HepG2 (cell line): ENCODE measurements around the gene ADGRG6. TPM values are rescaled to one million over a fixed set of nuclear protein-coding genes. Genes with fewer than 3 reads are reported as not detected.

ENCODE experiments used
- CREM ChIP-seq, 2 experiments: sonication (generic) in 1 of 2; formaldehyde crosslinking in 1 of 2; IDR thresholded peaks; 2 replicates each; pipeline versions ENCODE4 v1.4.0 to v1.6.1; 2016 to 2020; ENCODE audit warnings: antibody characterized with exemption in 1 of 2, mild to moderate bottlenecking in 1 of 2, missing genetic modification reagents in 1 of 2
- E2F5 ChIP-seq: sonication (generic); formaldehyde crosslinking; conservative IDR thresholded peaks from 2 replicates; pipeline ENCODE4 v1.4.0; 2020; ENCODE audit warnings: missing genetic modification reagents
- EP300 ChIP-seq, 3 experiments: sonication (generic) in 1 of 3; formaldehyde crosslinking in 1 of 3; IDR thresholded peaks; 2 replicates each; pipeline versions ENCODE4 v1.5.1 to v1.6.1; 2011 to 2020; ENCODE audit warnings: low read depth in 2 of 3, low read length in 2 of 3, borderline replicate concordance in 1 of 3, improper control_type of control experiment in 1 of 3, mild to moderate bottlenecking in 1 of 3, missing genetic modification reagents in 1 of 3, moderate library complexity in 1 of 3
- FOXJ3 ChIP-seq: sonication (generic); formaldehyde crosslinking; IDR thresholded peaks from 2 replicates; pipeline ENCODE4 v1.4.0; 2020; ENCODE audit warnings: missing genetic modification reagents, mild to moderate bottlenecking, borderline replicate concordance
- FOXK1 ChIP-seq: sonication (generic); formaldehyde crosslinking; IDR thresholded peaks from 2 replicates; pipeline ENCODE4 v1.4.0; 2020; ENCODE audit warnings: low read depth, missing genetic modification reagents, borderline replicate concordance
- HOXA9 ChIP-seq: sonication (generic); formaldehyde crosslinking; IDR thresholded peaks from 2 replicates; pipeline ENCODE4 v1.8.1; 2022; ENCODE audit warnings: missing genetic modification reagents, mild to moderate bottlenecking, moderate library complexity, borderline replicate concordance
- IKZF5 ChIP-seq: IDR thresholded peaks from 2 replicates; pipeline ENCODE4 v1.6.1; 2018; ENCODE audit warnings: missing genetic modification reagents, mild to moderate bottlenecking, missing compliant biosample characterization
- KLF6 ChIP-seq: IDR thresholded peaks from 2 replicates; pipeline ENCODE4 v1.8.0; 2016; ENCODE audit warnings: missing biosample characterization, missing genetic modification reagents
- NBN ChIP-seq: fragments of 450-650 bp; conservative IDR thresholded peaks from 2 replicates; pipeline ENCODE4 v1.6.1; 2017
- PRDM4 ChIP-seq: sonication (generic); formaldehyde crosslinking; IDR thresholded peaks from 2 replicates; pipeline ENCODE4 v1.9.0; 2021; ENCODE audit warnings: missing genetic modification reagents, borderline replicate concordance
- SCMH1 ChIP-seq: sonication (generic); formaldehyde crosslinking; IDR thresholded peaks from 2 replicates; pipeline ENCODE4 v1.9.0; 2021; ENCODE audit warnings: missing genetic modification reagents, mild to moderate bottlenecking, borderline replicate concordance
- SNAPC2 ChIP-seq: sonication (generic); formaldehyde crosslinking; IDR thresholded peaks from 2 replicates; pipeline ENCODE4 v1.8.1; 2022; ENCODE audit warnings: mild to moderate bottlenecking, missing genetic modification reagents
- SRSF4 ChIP-seq: fragments of 200-400 bp; formaldehyde crosslinking; IDR thresholded peaks from one replicate; pipeline ENCODE4 v1.6.1; 2018; ENCODE audit warnings: mild to moderate bottlenecking, low read depth, low read length, moderate library complexity; ENCODE audit not compliant: poor library complexity, severe bottlenecking
- THAP11 ChIP-seq: IDR thresholded peaks from 2 replicates; pipeline ENCODE4 v1.6.1; 2016; ENCODE audit warnings: missing biosample characterization, missing genetic modification reagents
- ZBTB1 ChIP-seq: sonication (generic); formaldehyde crosslinking; IDR thresholded peaks from 2 replicates; pipeline ENCODE4 v1.4.0; 2020; ENCODE audit warnings: missing genetic modification reagents, borderline replicate concordance
- ZC3H4 ChIP-seq: sonication (generic); formaldehyde crosslinking; IDR thresholded peaks from 2 replicates; pipeline ENCODE4 v1.4.0; 2020; ENCODE audit warnings: missing genetic modification reagents, borderline replicate concordance
- ZFP36 ChIP-seq: fragments of 150-350 bp; IDR thresholded peaks from 2 replicates; pipeline ENCODE4 v1.6.1; 2018; ENCODE audit warnings: borderline replicate concordance, low read length, low read depth; ENCODE audit not compliant: partially characterized antibody
- ZNF17 ChIP-seq: sonication (generic); formaldehyde crosslinking; IDR thresholded peaks from 2 replicates; pipeline ENCODE4 v1.5.0; 2020; ENCODE audit warnings: mild to moderate bottlenecking, missing genetic modification reagents
- ZNF296 ChIP-seq: sonication (generic); formaldehyde crosslinking; conservative IDR thresholded peaks from 2 replicates; pipeline ENCODE4 v1.5.0; 2020; ENCODE audit warnings: mild to moderate bottlenecking, missing genetic modification reagents
- ZNF607 ChIP-seq: sonication (generic); formaldehyde crosslinking; IDR thresholded peaks from 2 replicates; pipeline ENCODE4 v1.5.1; 2020; ENCODE audit warnings: missing genetic modification reagents, mild to moderate bottlenecking, borderline replicate concordance
- ZNF660 ChIP-seq: sonication (generic); formaldehyde crosslinking; IDR thresholded peaks from 2 replicates; pipeline ENCODE4 v1.5.1; 2020; ENCODE audit warnings: mild to moderate bottlenecking, low read depth, missing genetic modification reagents, borderline replicate concordance
- ZNF737 ChIP-seq: sonication (generic); formaldehyde crosslinking; IDR thresholded peaks from 2 replicates; pipeline ENCODE4 v1.5.0; 2020; ENCODE audit warnings: missing genetic modification reagents, mild to moderate bottlenecking, borderline replicate concordance
- ZNF773 ChIP-seq: sonication (generic); formaldehyde crosslinking; IDR thresholded peaks from 2 replicates; pipeline ENCODE4 v1.4.0; 2020; ENCODE audit warnings: missing genetic modification reagents, borderline replicate concordance
- ZNF83 ChIP-seq: sonication (generic); formaldehyde crosslinking; IDR thresholded peaks from 2 replicates; pipeline ENCODE4 v1.4.0; 2020; ENCODE audit warnings: missing genetic modification reagents, mild to moderate bottlenecking, borderline replicate concordance
- ZNF878 ChIP-seq: sonication (generic); formaldehyde crosslinking; IDR thresholded peaks from 2 replicates; pipeline ENCODE4 v1.8.1; 2023; ENCODE audit warnings: mild to moderate bottlenecking, missing genetic modification reagents, moderate library complexity
- polyA plus RNA-seq, 8 experiments: library from polyadenylated mRNA; depleted of rRNA in 3 of 8; stranded (reverse) in 7 of 8; unstranded in 1 of 8; fragments of >200 nt; fragmentation: Illumina TruSeq in 4 of 8; extraction: Trizol in 4 of 8; gene quantifications; 2 replicates each; pipeline versions ENCODE4 v1.2.1 to v1.2.3, GENCODE V29; 2011 to 2016; ENCODE audit warnings: low read depth in 4 of 8, missing spikeins in 1 of 8, mixed read lengths in 1 of 8; ENCODE audit not compliant: insufficient read depth in 1 of 8
- total RNA-seq, 5 experiments: library from RNA; depleted of rRNA; stranded (reverse); fragments of >200 nt; fragmentation: Illumina TruSeq; extraction: Trizol; gene quantifications; 2 replicates each; pipeline ENCODE4 v1.2.3, GENCODE V29; 2016; ENCODE audit warnings: low read depth in 1 of 5

The ADGRG6 gene
- total and polyA plus RNA-seq, 2 of the 13 experiments (the other 11 are each of a cell fraction or from before 2014, with no cell fraction given) = 129 to 249 TPM

- TF ChIP-seq EP300 (IDR thresholded peaks at IDR 0.05; ENCODE audit: low read depth in 2 of 2, low read length in 2 of 2) (peak in 1 of 2 experiments; percentile 77; a peak in 2 of 4 replicates), EP300 (CRISPR knock-in tag; IDR thresholded peaks at IDR 0.05; ENCODE audit: borderline replicate concordance) (peak; percentile 41; the same call in 1 of the 2 replicates), ZNF17 (CRISPR knock-in tag) (no peak), ZNF83 (CRISPR knock-in tag) (no peak), FOXK1 (peak; percentile 62; the same call in 1 of the 2 replicates), ZNF878 (CRISPR knock-in tag) (no peak; the same call in 1 of the 2 replicates), ZNF296 (CRISPR knock-in tag) (no peak), ZC3H4 (no peak), HOXA9 (CRISPR knock-in tag) (no peak), ZBTB1 (CRISPR knock-in tag) (no peak), PRDM4 (CRISPR knock-in tag) (no peak), IKZF5 (CRISPR knock-in tag) (no peak), ZNF773 (CRISPR knock-in tag) (no peak), ZNF737 (no peak), ZFP36 (no peak), FOXJ3 (CRISPR knock-in tag) (peak; percentile 71), CREM (IDR thresholded peaks at IDR 0.05) (peak; percentile 61; the same call in 1 of the 2 replicates), CREM (CRISPR knock-in tag; IDR thresholded peaks at IDR 0.05) (no peak), ZNF607 (CRISPR knock-in tag) (no peak), NBN (no peak), KLF6 (no peak), THAP11 (no peak), SCMH1 (CRISPR knock-in tag) (no peak), ZNF660 (CRISPR knock-in tag) (no peak), E2F5 (CRISPR knock-in tag) (no peak), SRSF4 (no peak), SNAPC2 (CRISPR knock-in tag) (no peak)
These were observed 76.5 kb downstream of the ADGRG6 start (continued) for GRCh38 chr6:142378138-142378875.
